BLaER1 (cell line): Measurements from ENCODE around the gene TMEM131L.
"Not testable (repeated sequence)": the region's sequence is repeated elsewhere in the genome, so short reads cannot be mapped to it uniquely, and the experiment has no call there.

Experiments used
- H3K27ac ChIP-seq: shearing (Covaris generic); formaldehyde crosslinking; 2 replicates; pipeline ENCODE4 v1.8.1; 2022
- H3K27me3 ChIP-seq: shearing (Covaris generic); formaldehyde crosslinking; 2 replicates; pipeline ENCODE4 v1.8.1; 2022
- H3K36me3 ChIP-seq: shearing (Covaris generic); formaldehyde crosslinking; 2 replicates; pipeline ENCODE4 v1.8.1; 2022
- H3K4me1 ChIP-seq: shearing (Covaris generic); formaldehyde crosslinking; 2 replicates; pipeline ENCODE4 v1.8.1; 2022
- H3K4me2 ChIP-seq: shearing (Covaris generic); formaldehyde crosslinking; 2 replicates; pipeline ENCODE4 v1.8.1; 2022
- H3K4me3 ChIP-seq: shearing (Covaris generic); formaldehyde crosslinking; 2 replicates; pipeline ENCODE4 v1.8.1; 2022
- H3K9ac ChIP-seq: shearing (Covaris generic); formaldehyde crosslinking; 2 replicates; pipeline ENCODE4 v1.8.1; 2022
- H3K9me3 ChIP-seq: shearing (Covaris generic); formaldehyde crosslinking; 2 replicates; pipeline ENCODE4 v1.8.1; 2022
- H4K20me1 ChIP-seq: shearing (Covaris generic); formaldehyde crosslinking; 2 replicates; pipeline ENCODE4 v1.8.1; 2022
- Cebpa-rat ChIP-seq: shearing (Covaris generic); IDR thresholded peaks from 2 replicates; pipeline ENCODE4 v1.8.1; 2022

TMEM131L gene

GRCh38 chr4:153497988-153498967 lies 32.1 kb downstream of the TMEM131L start:
- no peak for TF ChIP-seq Cebpa-rat
- Histone ChIP-seq H3K9ac (peak overlapping the region; percentile 55), H3K27ac (peak overlapping the region; percentile 45), H3K9me3 (no peaks in the 10 kb centered on the region), H3K4me2 (peak overlapping the region; percentile 86), H3K4me1 (peaks cover 95% of the 10 kb centered on the region), H4K20me1 (peaks cover 100% of the 10 kb centered on the region), H3K36me3 (peaks cover 77% of the 10 kb centered on the region), H3K27me3 (no peaks in the 10 kb centered on the region), H3K4me3 (peak overlapping the region; percentile 50)

GRCh38 chr4:153499005-153499404 lies 32.8 kb downstream of the TMEM131L start:
- Histone ChIP-seq H3K9ac (peak overlapping the region; percentile 55; the same call in 1 of the 2 replicates), H3K9me3 (no peaks in the 10 kb centered on the region), H3K4me1 (peaks cover 87% of the 10 kb centered on the region), H3K4me2 (peak overlapping the region; percentile 86), H3K27ac (peak overlapping the region; percentile 45), H3K4me3 (peak overlapping the region; percentile 50; the same call in 1 of the 2 replicates), H3K36me3 (peaks cover 77% of the 10 kb centered on the region), H4K20me1 (peaks cover 100% of the 10 kb centered on the region), H3K27me3 (no peaks in the 10 kb centered on the region)
- TF ChIP-seq Cebpa-rat: no peak

- Histone ChIP-seq H3K4me2 (peak overlapping the region; percentile 86), H3K4me1 (peaks cover 80% of the 10 kb centered on the region), H3K36me3 (peaks cover 79% of the 10 kb centered on the region), H3K4me3 (no peak overlapping the region), H3K27me3 (no peaks in the 10 kb centered on the region), H3K9ac (no peak overlapping the region), H4K20me1 (peaks cover 100% of the 10 kb centered on the region), H3K27ac (no peak overlapping the region), H3K9me3 (no peaks in the 10 kb centered on the region; the same call in 1 of the 2 replicates)
- no peak for TF ChIP-seq Cebpa-rat
These were observed 35.4 kb downstream of the TMEM131L start for GRCh38 chr4:153501578-153501977.

- Histone ChIP-seq H3K4me1 (peaks cover 78% of the 10 kb centered on the region), H4K20me1 (peaks cover 100% of the 10 kb centered on the region), H3K9me3 (no peaks in the 10 kb centered on the region; the same call in 1 of the 2 replicates), H3K4me3 (no peak overlapping the region), H3K4me2 (peak overlapping the region; percentile 86; the same call in 1 of the 2 replicates), H3K27me3 (no peaks in the 10 kb centered on the region), H3K36me3 (peaks cover 81% of the 10 kb centered on the region), H3K27ac (no peak overlapping the region), H3K9ac (no peak overlapping the region)
- no peak for TF ChIP-seq Cebpa-rat
These were observed 36.4 kb downstream of the TMEM131L start for GRCh38 chr4:153502584-153502983.

GRCh38 chr4:153506341-153507309 lies 40.5 kb downstream of the TMEM131L start:
- peaks cover 90% of the 10 kb centered on the region for H3K36me3 ChIP-seq
- no peak overlapping the region for H3K27ac ChIP-seq
- peaks cover 42% of the 10 kb centered on the region for H3K4me1 ChIP-seq
- H3K27me3 ChIP-seq: no peaks in the 10 kb centered on the region
- no peaks in the 10 kb centered on the region; the same call in 1 of the 2 replicates for H3K9me3 ChIP-seq
- no peak overlapping the region for H3K9ac ChIP-seq
- no peak overlapping the region for H3K4me3 ChIP-seq
- H4K20me1 ChIP-seq: peaks cover 100% of the 10 kb centered on the region
- TF ChIP-seq Cebpa-rat: no peak
- H3K4me2 ChIP-seq: no peak overlapping the region

GRCh38 chr4:153507310-153508073 lies 41.3 kb downstream of the TMEM131L start:
- Histone ChIP-seq H3K36me3 (peaks cover 84% of the 10 kb centered on the region), H3K4me1 (peaks cover 42% of the 10 kb centered on the region), H4K20me1 (peaks cover 100% of the 10 kb centered on the region), H3K9ac (no peak overlapping the region), H3K27me3 (no peaks in the 10 kb centered on the region), H3K9me3 (no peaks in the 10 kb centered on the region; the same call in 1 of the 2 replicates), H3K4me2 (no peak overlapping the region), H3K27ac (no peak overlapping the region), H3K4me3 (no peak overlapping the region)
- TF ChIP-seq Cebpa-rat: no peak

GRCh38 chr4:153509212-153509611 lies 43.1 kb downstream of the TMEM131L start:
- not testable (repeated sequence) for H3K4me3 ChIP-seq, H3K27me3 ChIP-seq, H3K4me2 ChIP-seq, H3K9me3 ChIP-seq, H3K27ac ChIP-seq, H3K9ac ChIP-seq
- peaks cover 56% of the 10 kb centered on the region for H3K4me1 ChIP-seq
- H4K20me1 ChIP-seq: peaks cover 100% of the 10 kb centered on the region
- peaks cover 89% of the 10 kb centered on the region for H3K36me3 ChIP-seq

- Histone ChIP-seq H3K36me3 (peaks cover 89% of the 10 kb centered on the region), H3K9me3 (no peaks in the 10 kb centered on the region; the same call in 1 of the 2 replicates), H4K20me1 (peaks cover 100% of the 10 kb centered on the region), H3K27ac (no peak overlapping the region), H3K4me1 (peaks cover 58% of the 10 kb centered on the region), H3K4me3 (no peak overlapping the region), H3K4me2 (no peak overlapping the region), H3K9ac (no peak overlapping the region), H3K27me3 (no peaks in the 10 kb centered on the region)
- no peak for TF ChIP-seq Cebpa-rat
These were observed 43.6 kb downstream of the TMEM131L start for GRCh38 chr4:153509724-153510123.
